Activated B cell treated with CpG ODN at 0.5 μM for 24 hours (primary cell): Measurements from ENCODE around the gene CDC6. TPM values are rescaled to one million over a fixed set of nuclear protein-coding genes. Genes with fewer than 3 reads are reported as not detected.

Experiments used
- ATAC-seq: fragments of 200-7000 bp; cut with Tn5 transposase; one replicate; pipeline ENCODE4 v1.10.0; 2021; ENCODE audit warnings: low read depth, mild to moderate bottlenecking, moderate library complexity
- CTCF ChIA-PET: fragments of 350-600 bp; sonication (Branson Sonifier 250); formaldehyde crosslinking; loops from one replicate; lab custom pipeline; 2021; ENCODE audit warnings: antibody characterized with exemption; lab: Charles Lee
- POLR2A ChIA-PET: fragments of 350-600 bp; sonication (Branson Sonifier 250); formaldehyde crosslinking; loops from one replicate; lab custom pipeline; 2021; ENCODE audit warnings: antibody characterized with exemption; lab: Charles Lee
- DNase-seq: peaks from one replicate; pipeline ENCODE4 v3.0.0; 2022
- H3K27ac Mint-ChIP-seq: one replicate; pipeline ENCODE4 v1.8.0; 2020; ENCODE audit warnings: mixed read lengths
- H3K27me3 Mint-ChIP-seq: one replicate; pipeline ENCODE4 v1.8.0; 2021; ENCODE audit warnings: mixed read lengths
- H3K36me3 Mint-ChIP-seq: one replicate; pipeline ENCODE4 v1.8.0; 2021; ENCODE audit warnings: low read depth, mixed read lengths
- H3K4me1 Mint-ChIP-seq: one replicate; pipeline ENCODE4 v1.8.0; 2021; ENCODE audit warnings: mixed read lengths
- H3K4me3 Mint-ChIP-seq: one replicate; pipeline ENCODE4 v1.8.0; 2020; ENCODE audit warnings: mild to moderate bottlenecking, mixed read lengths
- H3K9me3 Mint-ChIP-seq: one replicate; pipeline ENCODE4 v1.8.0; 2020; ENCODE audit warnings: mixed read lengths
- CTCF ChIP-seq: fragments of 200-600 bp; IDR thresholded peaks from one replicate; pipeline ENCODE4 v1.8.0; 2022; ENCODE audit warnings: antibody characterized with exemption, mild to moderate bottlenecking
- intact Hi-C: fragments of 100-400 bp; cut with micrococcal nuclease; formaldehyde crosslinking; loops from one replicate; pipeline ENCODE4 v1.15.1; 2024
- total RNA-seq: library from RNA; stranded (reverse); gene quantifications from 2 replicates; pipeline ENCODE4 v1.2.3, GENCODE V29; 2022

Gene CDC6
- total RNA-seq, 1 donor from 2014 or later: 9.7 TPM

GRCh38 chr17:40349477-40349894, 61.8 kb downstream of the CDC6 start:
- intact Hi-C loops: no loop called here
- H3K27ac Mint-ChIP-seq: no peak overlapping the region
- ATAC-seq (no peak), DNase-seq (no peak)
- CTCF ChIA-PET: interaction anchor here (17.0 kb wide), 1 partner anchor 45 kb away, joined by 466 read pairs; the partner anchor contains the start of gene RARA
- TF ChIP-seq CTCF: no peak
- no peak overlapping the region for H3K4me3 Mint-ChIP-seq
- no peaks in the 10 kb centered on the region for H3K9me3 Mint-ChIP-seq
- POLR2A ChIA-PET: no interaction called here
- H3K4me1 Mint-ChIP-seq: peaks cover 78% of the 10 kb centered on the region
- peaks cover 50% of the 10 kb centered on the region for H3K36me3 Mint-ChIP-seq
- H3K27me3 Mint-ChIP-seq: no peaks in the 10 kb centered on the region

GRCh38 chr17:40349895-40350688, 62.4 kb downstream of the CDC6 start:
- no peak for TF ChIP-seq CTCF
- ATAC-seq (no peak), DNase-seq (no peak)
- Mint-ChIP-seq H3K36me3 (peaks cover 56% of the 10 kb centered on the region), H3K9me3 (no peaks in the 10 kb centered on the region), H3K27ac (peak overlapping the region; percentile 6), H3K27me3 (no peaks in the 10 kb centered on the region), H3K4me1 (peaks cover 75% of the 10 kb centered on the region), H3K4me3 (no peak overlapping the region)
- CTCF ChIA-PET: interaction anchor here (1.0 to 17.0 kb wide), 2 partner anchors 33 to 45 kb away, joined by 3 to 466 read pairs; partner anchors contain the start of gene RARA
- POLR2A ChIA-PET: interaction anchor here (0.7 to 1.3 kb wide), 2 partner anchors 23 to 1143 kb away, joined by 3 to 17 read pairs; no protein-coding TSS in a partner anchor
- intact Hi-C loops: no loop called here

- H3K36me3 Mint-ChIP-seq: peaks cover 61% of the 10 kb centered on the region
- no peak for TF ChIP-seq CTCF
- no peak for ATAC-seq
- intact Hi-C loops: no loop called here
- no peak for DNase-seq
- no peaks in the 10 kb centered on the region for H3K27me3 Mint-ChIP-seq
- no peaks in the 10 kb centered on the region for H3K9me3 Mint-ChIP-seq
- H3K4me1 Mint-ChIP-seq: peaks cover 72% of the 10 kb centered on the region
- H3K4me3 Mint-ChIP-seq: no peak overlapping the region
- H3K27ac Mint-ChIP-seq: no peak overlapping the region
- POLR2A ChIA-PET: interaction anchor here (0.7 to 5.3 kb wide), 6 partner anchors 24 to 1144 kb away, joined by 3 to 32 read pairs (median 7); no protein-coding TSS in a partner anchor
- CTCF ChIA-PET: interaction anchor here (1.0 to 17.0 kb wide), 2 partner anchors 34 to 46 kb away, joined by 3 to 466 read pairs; partner anchors contain the start of gene RARA
Measured at GRCh38 chr17:40350689-40351358, 63.1 kb downstream of the CDC6 start.

GRCh38 chr17:40351359-40352236, 63.9 kb downstream of the CDC6 start:
- Mint-ChIP-seq H3K36me3 (peaks cover 65% of the 10 kb centered on the region), H3K27me3 (no peaks in the 10 kb centered on the region), H3K9me3 (no peaks in the 10 kb centered on the region), H3K4me3 (no peak overlapping the region), H3K4me1 (peaks cover 66% of the 10 kb centered on the region), H3K27ac (peak overlapping the region; percentile 54)
- TF ChIP-seq CTCF: no peak
- POLR2A ChIA-PET: interaction anchor here (0.8 to 5.3 kb wide), 8 partner anchors 25 to 48 kb away, joined by 3 to 32 read pairs (median 8); no protein-coding TSS in a partner anchor
- DNase-seq (no peak), ATAC-seq (no peak)
- CTCF ChIA-PET: interaction anchor here (0.7 to 17.0 kb wide), 5 partner anchors 25 to 86 kb away, joined by 3 to 466 read pairs (median 4); partner anchors contain the start of gene RARA
- intact Hi-C loops: no loop called here
